Progenitor cell of endocrine pancreas (in vitro differentiated cells): ENCODE measurements around the gene HOXB4. TPM values are rescaled to one million over a fixed set of nuclear protein-coding genes. Genes with fewer than 3 reads are reported as not detected.

Source experiments
- DNase-seq: peaks from one replicate; pipeline ENCODE4 v3.0.0; 2021; ENCODE audit warnings: low spot score; ENCODE audit not compliant: unreplicated experiment
- H3K27ac Mint-ChIP-seq: 2 replicates; pipeline ENCODE4 v1.8.0; 2021; ENCODE audit warnings: mild to moderate bottlenecking, moderate library complexity, mixed read lengths
- H3K27me3 Mint-ChIP-seq: 2 replicates; pipeline ENCODE4 v1.8.0; 2021; ENCODE audit warnings: mixed read lengths
- H3K36me3 Mint-ChIP-seq: 2 replicates; pipeline ENCODE4 v1.8.0; 2022; ENCODE audit warnings: mixed read lengths; ENCODE audit not compliant: insufficient read depth
- H3K4me1 Mint-ChIP-seq: 2 replicates; pipeline ENCODE4 v1.8.0; 2021; ENCODE audit warnings: low read depth, mixed read lengths
- H3K4me3 Mint-ChIP-seq: 2 replicates; pipeline ENCODE4 v1.8.0; 2021; ENCODE audit warnings: low read depth, mild to moderate bottlenecking, moderate library complexity, mixed read lengths
- H3K9me3 Mint-ChIP-seq: 2 replicates; pipeline ENCODE4 v1.8.0; 2021; ENCODE audit warnings: low read depth, mixed read lengths
- CTCF ChIP-seq: fragments of 200-600 bp; sonication (generic); IDR thresholded peaks from one replicate; pipeline ENCODE4 v1.5.0; 2021; ENCODE audit warnings: antibody characterized with exemption, mild to moderate bottlenecking; ENCODE audit not compliant: unreplicated experiment
- total RNA-seq: library from RNA; stranded (reverse); gene quantifications from 2 replicates; pipeline ENCODE4 v1.2.1, GENCODE V29; 2021

The HOXB4 gene
- total RNA-seq, 1 donor from 2014 or later = 3.4 TPM

GRCh38 chr17:48563385-48563838, 14.7 kb downstream of the HOXB4 start:
- Mint-ChIP-seq H3K4me3 (peak overlapping the region; percentile 74), H3K27me3 (peaks cover 51% of the 10 kb centered on the region), H3K9me3 (no peaks in the 10 kb centered on the region), H3K27ac (peak overlapping the region; percentile 89), H3K4me1 (peaks cover 46% of the 10 kb centered on the region), H3K36me3 (no peaks in the 10 kb centered on the region)
- no peak for DNase-seq
- no peak for TF ChIP-seq CTCF

GRCh38 chr17:48562934-48563333, 15.2 kb downstream of the HOXB4 start:
- H3K4me1 Mint-ChIP-seq = peaks cover 49% of the 10 kb centered on the region
- H3K27me3 Mint-ChIP-seq = peaks cover 55% of the 10 kb centered on the region
- no peak for TF ChIP-seq CTCF
- peak overlapping the region; percentile 89 for H3K27ac Mint-ChIP-seq
- H3K9me3 Mint-ChIP-seq = no peaks in the 10 kb centered on the region
- no peak for DNase-seq
- H3K36me3 Mint-ChIP-seq = no peaks in the 10 kb centered on the region
- peak overlapping the region; percentile 74 for H3K4me3 Mint-ChIP-seq

GRCh38 chr17:48561884-48562810, 16.0 kb downstream of the HOXB4 start:
- no peaks in the 10 kb centered on the region for H3K36me3 Mint-ChIP-seq
- TF ChIP-seq CTCF = peak; percentile 50
- peak overlapping the region; percentile 89 for H3K27ac Mint-ChIP-seq
- no peak for DNase-seq
- H3K4me1 Mint-ChIP-seq = peaks cover 50% of the 10 kb centered on the region
- peaks cover 62% of the 10 kb centered on the region for H3K27me3 Mint-ChIP-seq
- H3K9me3 Mint-ChIP-seq = no peaks in the 10 kb centered on the region
- peak overlapping the region; percentile 74 for H3K4me3 Mint-ChIP-seq

- H3K4me3 Mint-ChIP-seq = no peak overlapping the region
- no peak for TF ChIP-seq CTCF
- peaks cover 77% of the 10 kb centered on the region for H3K27me3 Mint-ChIP-seq
- peak overlapping the region; percentile 92 for H3K27ac Mint-ChIP-seq
- no peaks in the 10 kb centered on the region for H3K9me3 Mint-ChIP-seq
- peaks cover 65% of the 10 kb centered on the region for H3K4me1 Mint-ChIP-seq
- no peak for DNase-seq
- no peaks in the 10 kb centered on the region for H3K36me3 Mint-ChIP-seq
These were observed 18.0 kb downstream of the HOXB4 start for GRCh38 chr17:48559840-48560817.
